Mammary epithelial cell (primary cell): ENCODE data around the gene PRRG3.

Experiments used
- CTCF ChIP-seq, 2 donors: IDR thresholded peaks in 1 of 2; conservative IDR thresholded peaks in 1 of 2; 2 replicates each; pipeline ENCODE4 v1.5.1; 2011 to 2012; ENCODE audit warnings: inconsistent platforms in 2 of 2, low read length in 2 of 2, mild to moderate bottlenecking in 2 of 2, control low read depth in 1 of 2, low read depth in 1 of 2; ENCODE audit not compliant: insufficient read depth in 1 of 2; ENCODE audit errors: extremely low read depth in 1 of 2
- EZH2 ChIP-seq: IDR thresholded peaks from 2 replicates; pipeline ENCODE4 v1.6.1; 2012; ENCODE audit warnings: low read length, inconsistent platforms, borderline replicate concordance

DNA sequence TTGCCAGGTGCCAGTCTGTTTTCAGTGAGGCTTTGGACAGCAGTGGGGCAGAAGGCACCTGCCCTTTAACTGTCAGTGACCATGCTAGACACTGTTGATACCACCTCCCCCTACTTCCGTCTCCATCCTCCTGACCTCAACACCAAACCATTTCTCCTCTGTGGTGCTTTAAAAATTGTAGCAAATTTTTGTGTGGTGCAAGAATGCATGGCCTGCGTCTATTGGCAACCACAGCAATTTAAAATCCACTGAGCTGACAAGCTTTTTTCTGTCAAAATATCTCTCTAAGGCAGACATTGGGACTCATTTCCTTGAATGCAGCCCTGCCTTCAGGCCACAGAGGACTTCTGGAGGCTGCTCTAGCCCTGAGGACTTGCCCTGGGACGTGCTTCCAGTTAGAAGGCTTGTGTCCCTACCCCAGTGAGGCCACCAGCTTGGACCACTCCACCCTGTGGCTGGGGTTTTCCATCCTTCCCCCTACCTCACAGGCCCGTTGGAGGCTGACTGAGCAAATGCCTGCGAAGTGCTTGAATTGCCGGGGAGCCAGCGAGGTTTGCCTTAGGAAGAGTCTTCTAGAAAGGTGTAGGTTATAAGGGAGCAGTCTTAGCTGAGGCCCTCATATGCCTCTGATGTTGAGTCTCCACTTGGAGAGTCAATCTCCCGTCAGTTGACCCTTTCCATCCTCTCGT, 6.9 kb downstream of the PRRG3 start:
- TF ChIP-seq CTCF (conservative IDR thresholded peaks at IDR 0.05 in 1 of 2, IDR thresholded peaks at IDR 0.05 in 1 of 2; ENCODE audit: extremely low read depth in 1 of 2, insufficient read depth in 1 of 2, low read depth in 1 of 2, low read length in 2 of 2) = no peak
- no peak for TF ChIP-seq EZH2
